H7 (cell line): ENCODE results near the gene ETS1. TPM values are rescaled to one million over a fixed set of nuclear protein-coding genes. Genes with fewer than 3 reads are reported as not detected.

Experiments used
- DNase-seq: peaks from one replicate; pipeline ENCODE4 v3.0.0; 2012
- H3K27me3 ChIP-seq: 2 replicates; pipeline ENCODE4 v1.6.0; 2011; ENCODE audit warnings: mild to moderate bottlenecking, low read length; ENCODE audit not compliant: control insufficient read depth, insufficient read depth
- H3K36me3 ChIP-seq: replicated peaks from 2 replicates; pipeline ENCODE4 v1.5.1; 2011; ENCODE audit warnings: low read length; ENCODE audit not compliant: control insufficient read depth, insufficient read depth
- H3K4me3 ChIP-seq: 2 replicates; pipeline ENCODE4 v1.5.1; 2011; ENCODE audit warnings: low read depth, mild to moderate bottlenecking, control low read depth, low read length, moderate library complexity; ENCODE audit not compliant: insufficient read depth
- total RNA-seq: library from RNA; depleted of rRNA; stranded (reverse); fragments of >200 nt; shearing (Covaris generic); gene quantifications from 2 replicates; pipeline ENCODE4 v1.2.3, GENCODE V29; 2014

Gene ETS1
- total RNA-seq, 1 experiment from 2014 or later: 24.1 TPM

DNA sequence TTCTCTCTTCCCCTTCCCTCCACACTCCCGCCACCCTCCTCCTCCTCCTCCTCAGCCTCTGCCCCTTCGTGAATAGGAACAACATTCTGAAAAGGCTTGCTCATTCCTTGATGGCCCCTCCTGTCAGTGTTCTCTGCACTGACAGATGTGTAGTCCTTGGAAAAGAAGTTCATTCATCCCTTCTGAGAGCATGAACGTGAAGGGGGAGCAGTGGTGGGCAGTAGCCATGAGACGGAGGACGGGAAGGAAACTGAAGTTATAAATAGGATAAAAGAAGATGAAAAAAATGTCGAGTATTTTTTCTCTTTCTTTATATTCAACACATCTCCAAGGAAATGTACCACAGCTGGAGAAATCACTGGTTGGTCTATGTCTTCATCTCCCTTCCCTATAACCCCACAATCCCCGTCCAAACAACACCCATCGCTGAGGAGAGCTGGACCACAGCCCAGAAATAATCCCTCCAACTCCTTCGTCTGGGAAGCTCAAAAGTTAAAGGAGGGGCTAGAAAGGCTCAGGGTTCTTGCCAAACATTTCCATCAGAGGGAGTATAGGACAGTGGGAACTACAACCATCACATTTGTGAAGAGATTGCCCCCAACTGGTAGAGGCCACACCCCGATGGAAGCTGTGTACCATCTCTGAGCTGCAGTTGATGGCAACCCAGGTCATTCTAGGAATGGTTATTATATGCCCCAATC is 33.5 kb downstream of the ETS1 start:
- no peak for DNase-seq
- H3K4me3 ChIP-seq: no peak overlapping the region
- peaks cover 7% of the 10 kb centered on the region; the same call in 1 of the 2 replicates for H3K36me3 ChIP-seq
- peaks cover 9% of the 10 kb centered on the region; the same call in 1 of the 2 replicates for H3K27me3 ChIP-seq

DNA sequence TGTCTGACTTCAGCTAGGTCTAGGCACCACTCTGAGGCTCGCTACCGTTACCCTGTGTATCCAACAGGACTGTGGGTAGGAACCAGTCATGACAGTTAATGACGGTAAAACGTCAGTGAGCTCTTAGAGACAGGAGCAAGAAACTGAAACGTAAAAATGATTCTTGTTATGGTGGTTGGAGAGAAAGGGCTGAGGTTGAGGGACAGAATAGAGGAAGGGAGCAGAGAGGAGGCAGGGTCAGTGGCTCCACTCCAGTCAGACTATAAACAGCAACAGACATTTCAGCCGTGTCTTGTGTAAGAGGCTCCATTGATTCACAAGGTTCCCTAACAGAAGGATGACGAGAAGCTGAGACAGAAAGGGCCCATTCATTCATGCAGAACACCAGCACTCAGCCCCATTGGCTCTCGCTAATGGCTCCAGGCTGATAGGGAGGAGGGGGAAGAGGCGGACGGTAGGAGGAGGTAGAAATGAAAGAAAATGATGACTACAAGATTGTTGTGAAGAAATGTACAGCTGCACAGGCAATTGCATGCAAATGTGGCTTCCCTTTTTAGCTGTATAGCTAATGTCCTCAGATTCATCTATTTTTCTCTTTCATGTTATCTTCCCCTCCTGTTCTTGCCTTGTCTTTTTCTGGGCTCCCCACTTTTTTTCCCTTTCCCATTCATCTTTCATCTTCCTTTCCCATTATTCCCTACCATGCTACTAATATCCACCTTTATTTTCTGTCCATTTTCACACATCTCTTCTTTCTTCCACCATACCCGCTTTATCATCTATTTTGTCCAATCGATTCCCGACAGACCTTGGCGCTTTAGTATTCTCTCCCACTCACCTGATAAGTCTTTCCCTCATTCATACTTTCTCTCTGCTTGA is 34.3 kb downstream of the ETS1 start:
- peaks cover 7% of the 10 kb centered on the region; the same call in 1 of the 2 replicates for H3K36me3 ChIP-seq
- H3K4me3 ChIP-seq: no peak overlapping the region
- DNase-seq: no peak
- peaks cover 16% of the 10 kb centered on the region for H3K27me3 ChIP-seq

DNA sequence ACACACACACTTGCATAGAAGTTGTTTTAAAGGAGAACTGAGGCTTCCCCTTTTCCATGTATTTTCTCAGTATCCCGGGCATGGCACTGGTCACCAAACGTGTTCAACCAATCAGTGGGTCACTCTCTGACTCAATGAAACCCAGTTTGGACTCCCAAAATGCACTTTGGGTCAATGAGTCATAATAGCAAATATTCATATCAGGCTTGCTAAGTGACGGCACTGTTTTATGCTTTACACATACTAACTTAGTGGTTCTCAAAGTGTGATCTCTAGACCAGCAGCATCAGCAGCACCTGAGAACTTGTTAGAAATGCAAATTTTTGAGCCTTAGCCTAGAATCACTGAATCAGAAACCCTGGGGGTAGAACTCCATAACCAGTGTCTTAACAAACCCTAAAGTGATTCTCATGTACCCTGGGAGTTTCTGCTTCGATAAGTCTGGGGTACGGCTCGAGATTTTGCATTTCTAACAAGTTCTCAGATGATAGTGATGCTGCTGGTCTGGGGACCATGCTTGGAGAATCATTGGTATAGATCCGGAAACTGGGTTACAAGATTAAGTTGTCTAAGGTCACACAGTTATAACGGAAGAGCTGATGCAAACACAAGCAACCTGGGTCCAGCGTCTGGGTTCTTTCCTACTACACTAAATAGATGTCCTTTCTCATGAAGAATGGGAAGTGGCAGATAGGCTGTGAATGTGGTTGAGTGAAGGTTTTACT is 35.6 kb downstream of the ETS1 start:
- Histone ChIP-seq H3K36me3 (peaks cover 7% of the 10 kb centered on the region; the same call in 1 of the 2 replicates), H3K27me3 (peaks cover 19% of the 10 kb centered on the region), H3K4me3 (no peak overlapping the region)
- DNase-seq: no peak

DNA sequence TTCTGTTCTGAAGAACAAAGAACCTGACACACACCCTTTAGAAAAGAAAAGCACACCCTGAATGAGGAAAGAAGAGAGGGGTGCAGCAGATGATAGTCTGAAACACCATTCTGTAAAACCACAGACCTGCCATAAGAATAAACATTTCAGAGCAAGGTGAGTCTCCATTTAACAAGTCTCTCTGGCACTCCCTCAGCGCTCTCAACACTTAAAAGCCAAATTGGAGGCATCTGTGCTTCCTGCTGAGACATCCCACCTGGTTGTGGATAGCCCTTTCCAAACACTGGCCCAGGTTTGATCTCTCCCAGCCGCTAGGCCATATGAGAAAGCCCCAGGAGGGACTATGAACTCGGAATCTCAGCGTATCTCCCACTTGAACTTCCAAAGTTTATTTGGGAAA is 36.3 kb downstream of the ETS1 start:
- DNase-seq: no peak
- Histone ChIP-seq H3K36me3 (peaks cover 8% of the 10 kb centered on the region; the same call in 1 of the 2 replicates), H3K27me3 (peaks cover 19% of the 10 kb centered on the region), H3K4me3 (no peak overlapping the region)

DNA sequence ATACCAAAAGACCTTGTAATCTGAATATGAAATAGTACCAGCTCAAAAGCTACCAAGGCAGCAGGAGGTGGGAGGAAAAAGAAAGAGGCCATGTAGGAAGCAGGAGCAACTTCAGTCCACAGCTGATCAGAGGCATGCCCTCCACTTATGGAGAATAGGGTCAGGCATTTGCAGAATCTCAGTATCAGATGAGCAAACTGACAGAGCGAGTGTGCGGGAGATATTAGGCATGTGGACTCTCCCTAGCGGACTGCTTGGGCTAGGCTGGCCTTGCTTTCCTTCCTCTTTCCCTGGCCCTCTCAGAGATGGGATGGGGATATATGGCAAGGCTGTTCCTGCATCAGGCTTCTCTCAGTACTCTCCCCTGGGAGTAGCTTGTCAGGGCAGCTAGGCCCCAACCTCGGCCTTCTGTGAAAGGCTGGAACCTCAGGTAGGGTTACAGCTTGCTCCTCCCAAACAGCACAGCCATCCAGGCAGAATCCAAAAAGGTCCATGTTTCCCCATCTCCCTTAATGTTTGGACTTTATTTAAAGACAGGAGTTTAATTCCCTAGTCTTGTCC is 37.0 kb downstream of the ETS1 start:
- DNase-seq: no peak
- H3K36me3 ChIP-seq: peaks cover 8% of the 10 kb centered on the region; the same call in 1 of the 2 replicates
- H3K27me3 ChIP-seq: peaks cover 19% of the 10 kb centered on the region
- no peak overlapping the region for H3K4me3 ChIP-seq

DNA sequence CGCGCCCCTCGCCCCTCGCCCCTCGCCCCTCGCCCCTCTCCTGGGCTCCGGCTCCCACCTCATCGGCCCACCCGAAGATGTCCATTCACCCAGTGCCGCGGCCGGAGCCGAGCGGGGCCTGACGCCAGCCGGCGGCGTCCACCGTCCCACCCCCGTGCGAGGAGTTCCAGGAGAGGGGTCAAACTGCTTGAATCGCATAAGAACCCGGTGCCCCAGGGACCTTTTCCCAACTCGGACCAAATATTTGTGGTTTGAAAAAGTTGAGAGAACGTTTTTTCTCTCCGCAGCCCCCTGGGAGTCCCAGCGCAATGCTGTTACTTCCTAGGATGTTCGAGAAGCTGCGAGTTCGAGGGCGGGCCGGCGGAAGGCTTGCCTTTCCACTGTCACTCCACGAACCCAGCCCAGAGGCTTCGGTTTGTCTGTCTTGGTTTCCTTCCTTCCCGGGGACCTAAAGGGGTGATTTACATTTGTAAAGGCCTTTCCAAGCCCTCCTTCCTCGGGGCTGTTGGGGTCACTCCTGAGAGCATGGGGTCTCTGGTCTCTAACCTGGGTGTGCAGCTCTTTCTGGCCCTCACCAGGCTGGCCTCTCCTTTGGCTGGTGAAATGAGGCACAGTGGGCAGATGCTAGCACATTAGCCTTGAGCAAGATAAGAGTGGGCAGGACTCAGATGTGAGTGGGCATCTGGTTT is 38.0 kb downstream of the ETS1 start:
- peaks cover 19% of the 10 kb centered on the region for H3K27me3 ChIP-seq
- H3K4me3 ChIP-seq: peak overlapping the region; percentile 13
- DNase-seq: peak; percentile 49
- H3K36me3 ChIP-seq: peaks cover 3% of the 10 kb centered on the region; the same call in 1 of the 2 replicates

DNA sequence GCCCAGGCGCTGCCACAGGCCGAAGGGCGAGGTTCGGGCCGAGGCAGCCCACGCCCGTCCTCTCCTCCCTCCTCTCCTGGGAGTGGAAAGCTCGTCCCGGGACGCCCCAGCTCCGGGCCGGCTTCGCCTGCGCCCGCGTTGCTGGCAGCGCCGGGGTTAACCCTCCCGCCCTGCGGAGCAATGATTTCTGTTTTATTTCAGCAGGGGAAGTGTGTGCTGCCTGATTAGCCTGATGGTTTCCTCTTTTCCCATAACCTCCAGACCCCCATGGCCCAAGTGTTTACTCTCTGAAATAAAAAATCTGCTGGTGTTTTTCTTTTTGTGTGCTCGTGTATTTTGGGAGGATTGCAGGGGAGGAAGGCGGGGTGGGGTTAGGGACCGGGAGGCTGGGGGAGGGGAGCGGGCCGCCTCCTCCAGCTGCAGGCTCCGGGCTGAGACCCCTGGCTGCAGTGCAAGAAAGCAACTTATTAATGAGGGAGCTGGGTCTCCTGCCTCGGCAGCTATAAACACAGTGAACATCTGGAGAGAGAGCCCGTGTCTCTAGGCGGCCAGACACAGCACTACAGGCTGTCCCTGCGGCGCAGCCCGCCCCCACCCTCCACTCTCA is 38.6 kb downstream of the ETS1 start:
- H3K4me3 ChIP-seq: peak overlapping the region; percentile 13

DNA sequence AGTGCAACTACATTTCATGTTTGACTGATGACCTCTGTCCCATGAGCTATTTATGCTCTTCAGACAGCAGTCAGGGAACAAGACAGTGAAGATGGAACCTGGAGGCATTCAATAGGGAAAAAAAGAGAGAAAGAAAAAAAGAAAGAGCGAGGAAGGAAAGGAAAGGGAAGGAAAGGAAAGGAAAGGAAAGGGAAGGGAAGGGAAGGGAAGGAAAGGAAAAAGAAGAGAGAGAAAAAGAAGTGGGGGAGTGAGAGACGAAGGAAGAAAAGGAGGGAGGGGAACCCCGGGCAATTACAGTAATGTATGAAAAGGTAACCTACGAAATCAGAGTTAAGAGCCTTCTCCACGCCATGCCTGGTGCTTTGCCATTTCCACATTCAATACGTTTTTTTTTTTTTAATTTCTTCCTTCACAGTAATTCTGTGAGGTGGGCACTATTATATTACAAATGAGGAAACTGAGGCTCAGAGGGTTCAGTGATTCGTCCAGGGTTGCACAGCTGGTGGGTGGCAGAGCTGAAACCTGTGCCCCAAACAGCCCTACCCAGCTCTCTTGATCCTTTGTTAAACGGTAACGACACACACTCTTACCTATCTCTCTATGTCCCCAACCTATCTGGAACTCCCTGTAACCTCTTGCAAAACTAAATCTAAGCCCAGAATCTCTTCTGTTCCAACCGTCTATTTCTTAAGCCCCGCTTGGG is 39.3 kb downstream of the ETS1 start:
- Histone ChIP-seq H3K36me3 (peaks cover 4% of the 10 kb centered on the region), H3K4me3 (no peak overlapping the region), H3K27me3 (peaks cover 19% of the 10 kb centered on the region)
- peak; percentile 31 for DNase-seq

More for the DNA sequence above, 38.6 kb downstream of the ETS1 start:
- peak; percentile 86 for DNase-seq
- Histone ChIP-seq H3K27me3 (peaks cover 19% of the 10 kb centered on the region), H3K36me3 (peaks cover 3% of the 10 kb centered on the region; the same call in 1 of the 2 replicates)

DNA sequence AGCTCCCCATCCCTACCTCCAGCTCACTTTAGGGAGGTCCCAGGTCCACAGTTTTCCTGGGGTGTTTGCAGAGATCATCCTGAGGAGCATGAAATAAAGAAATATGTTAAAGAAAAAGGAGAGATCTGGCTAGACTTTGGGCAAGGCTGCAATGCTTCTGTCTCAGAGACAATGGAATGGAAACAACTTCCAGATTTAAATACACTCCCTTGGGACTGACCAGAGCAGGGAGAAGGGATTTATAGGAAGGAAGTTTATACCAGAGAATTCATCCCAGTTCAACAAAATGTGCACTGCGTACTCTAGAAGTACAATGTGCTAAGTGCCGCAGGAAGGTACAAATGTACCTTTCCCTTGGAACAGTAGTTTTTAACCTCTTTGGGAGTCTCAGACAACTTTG is 40.4 kb downstream of the ETS1 start:
- H3K36me3 ChIP-seq: peaks cover 4% of the 10 kb centered on the region
- DNase-seq: no peak
- peaks cover 19% of the 10 kb centered on the region for H3K27me3 ChIP-seq
- no peak overlapping the region for H3K4me3 ChIP-seq

DNA sequence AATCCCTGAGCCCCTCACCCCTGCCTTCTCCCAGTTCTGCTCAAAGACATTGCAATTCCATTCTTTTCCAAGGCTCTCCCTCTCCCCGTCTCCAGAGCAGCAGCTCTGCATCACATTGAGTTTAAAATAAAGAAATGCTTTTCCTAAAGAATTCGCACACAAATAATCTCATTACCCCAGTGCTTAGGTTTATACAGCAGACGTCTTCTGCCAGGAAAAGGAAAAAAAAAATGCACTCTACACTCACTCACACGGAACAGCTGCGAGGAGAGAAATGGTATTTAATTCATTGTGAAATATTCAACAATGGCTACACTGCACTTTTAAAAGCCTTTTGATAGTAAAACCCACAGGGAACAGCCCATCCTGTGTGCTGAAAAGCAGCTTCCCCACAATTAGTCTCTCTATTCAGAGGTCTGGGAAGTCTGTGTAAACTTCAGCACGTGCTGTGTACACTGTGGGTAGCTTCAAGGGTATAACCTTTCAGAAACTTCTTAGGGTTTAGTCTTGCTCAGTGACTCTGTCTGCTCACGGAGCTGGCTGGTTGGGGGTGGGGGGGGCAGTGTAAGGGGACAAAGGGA is 42.8 kb downstream of the ETS1 start:
- no peak for DNase-seq
- Histone ChIP-seq H3K36me3 (peaks cover 4% of the 10 kb centered on the region), H3K4me3 (no peak overlapping the region), H3K27me3 (peaks cover 13% of the 10 kb centered on the region)

DNA sequence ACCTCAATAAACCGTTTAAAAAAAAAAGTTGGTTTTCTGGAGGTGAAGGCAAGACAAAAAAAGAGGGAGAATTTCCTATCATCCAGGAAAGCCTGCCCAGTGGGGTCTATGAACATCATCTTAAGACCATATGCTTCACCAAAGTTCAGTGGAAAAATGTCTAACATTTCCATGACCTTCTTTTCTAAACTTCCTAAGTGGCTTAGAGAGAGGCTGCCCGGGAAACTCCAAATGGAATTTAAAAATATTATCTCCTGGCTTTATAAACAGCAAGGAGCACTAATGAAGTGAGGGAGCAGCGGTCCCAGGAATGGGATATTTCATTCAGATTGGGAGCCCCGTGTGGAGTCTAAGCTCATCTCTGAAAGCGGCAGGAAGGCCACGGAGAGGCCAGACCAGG is 46.9 kb downstream of the ETS1 start:
- H3K27me3 ChIP-seq: no peaks in the 10 kb centered on the region
- H3K36me3 ChIP-seq: peaks cover 3% of the 10 kb centered on the region; the same call in 1 of the 2 replicates
- no peak for DNase-seq
- H3K4me3 ChIP-seq: no peak overlapping the region

DNA sequence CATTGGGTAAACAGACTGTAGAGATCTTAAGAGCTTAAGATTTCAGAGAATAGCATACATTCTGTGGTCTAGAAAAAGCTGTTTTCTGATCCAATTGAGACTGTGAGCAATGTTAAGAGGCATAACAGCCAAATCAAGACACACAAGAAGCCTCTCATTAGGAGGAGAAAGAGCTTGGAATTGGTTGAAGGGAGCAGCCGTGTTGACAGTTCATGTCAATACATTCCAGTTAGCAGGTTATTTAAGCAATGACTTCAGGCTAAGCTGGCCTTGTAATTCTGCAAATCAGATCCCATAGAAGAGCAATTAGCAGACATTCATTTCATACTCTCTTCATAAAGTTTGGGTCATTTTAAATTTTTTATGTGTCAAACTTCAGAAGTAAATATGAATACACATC is 50.9 kb downstream of the ETS1 start:
- no peaks in the 10 kb centered on the region for H3K36me3 ChIP-seq

More for the DNA sequence above, 50.9 kb downstream of the ETS1 start:
- no peaks in the 10 kb centered on the region for H3K27me3 ChIP-seq
- no peak overlapping the region for H3K4me3 ChIP-seq
- no peak for DNase-seq
